WTC11 (cell line): ENCODE data around the gene NAA25. TPM values are rescaled to one million over a fixed set of nuclear protein-coding genes. Genes with fewer than 3 reads are reported as not detected.

Experiments used
- ATAC-seq: fragments of 200-7000 bp; cut with Tn5 transposase; 2 replicates; pipeline ENCODE4 v1.10.0; 2021; ENCODE audit warnings: mild to moderate bottlenecking, moderate library complexity
- CTCF ChIA-PET: fragments of 300-600 bp; sonication (Branson Sonifier 250); formaldehyde crosslinking; loops from one replicate; lab custom pipeline; 2021; ENCODE audit warnings: antibody characterized with exemption; lab: Charles Lee
- POLR2A ChIA-PET: fragments of 350-600 bp; sonication (Branson Sonifier 250); formaldehyde crosslinking; loops from one replicate; lab custom pipeline; 2021; ENCODE audit warnings: antibody characterized with exemption; lab: Charles Lee
- DNase-seq: peaks from one replicate; pipeline ENCODE4 v3.0.0; 2021; ENCODE audit warnings: low spot score
- H3K27ac Mint-ChIP-seq: 2 replicates; pipeline ENCODE4 v1.8.0; 2021; ENCODE audit warnings: mixed read lengths
- H3K27me3 Mint-ChIP-seq: 2 replicates; pipeline ENCODE4 v1.8.0; 2021; ENCODE audit warnings: low read depth, mild to moderate bottlenecking, moderate library complexity, mixed read lengths
- H3K36me3 Mint-ChIP-seq: 2 replicates; pipeline ENCODE4 v1.8.0; 2021; ENCODE audit warnings: mixed read lengths
- H3K4me1 Mint-ChIP-seq: 2 replicates; pipeline ENCODE4 v1.8.0; 2022; ENCODE audit warnings: mixed read lengths
- H3K4me3 Mint-ChIP-seq: 2 replicates; pipeline ENCODE4 v1.8.0; 2021; ENCODE audit warnings: mild to moderate bottlenecking, moderate library complexity, mixed read lengths
- H3K9me3 Mint-ChIP-seq: 2 replicates; pipeline ENCODE4 v1.8.0; 2021; ENCODE audit warnings: mixed read lengths
- CREB1 ChIP-seq: sonication (generic); formaldehyde crosslinking; IDR thresholded peaks from 2 replicates; pipeline ENCODE4 v1.8.0; 2023; ENCODE audit warnings: mild to moderate bottlenecking, missing genetic modification reagents
- MXD4 ChIP-seq: fragments of 250-450 bp; sonication (Bioruptor Pico); IDR thresholded peaks from 2 replicates; pipeline ENCODE4 v1.8.0; 2021; ENCODE audit warnings: mild to moderate bottlenecking, moderate library complexity, borderline replicate concordance
- NFATC4 ChIP-seq: fragments of 250-450 bp; sonication (Bioruptor Pico); IDR thresholded peaks from 2 replicates; pipeline ENCODE4 v1.9.0; 2021; ENCODE audit warnings: mild to moderate bottlenecking
- NR2C2 ChIP-seq: sonication (generic); formaldehyde crosslinking; IDR thresholded peaks from 2 replicates; pipeline ENCODE4 v1.8.0; 2022; ENCODE audit warnings: mild to moderate bottlenecking, missing genetic modification reagents
- PRDM15 ChIP-seq: sonication (generic); formaldehyde crosslinking; IDR thresholded peaks from 2 replicates; pipeline ENCODE4 v1.8.0; 2022; ENCODE audit warnings: missing genetic modification reagents
- SP1 ChIP-seq: sonication (generic); formaldehyde crosslinking; conservative IDR thresholded peaks from 2 replicates; pipeline ENCODE4 v1.8.1; 2022; ENCODE audit warnings: missing genetic modification reagents
- USF2 ChIP-seq: sonication (generic); formaldehyde crosslinking; IDR thresholded peaks from 2 replicates; pipeline ENCODE4 v1.8.1; 2023; ENCODE audit warnings: mild to moderate bottlenecking, missing genetic modification reagents, moderate library complexity
- ZNF121 ChIP-seq: sonication (generic); formaldehyde crosslinking; IDR thresholded peaks from 2 replicates; pipeline ENCODE4 v1.8.0; 2023; ENCODE audit warnings: missing genetic modification reagents
- ZNF532 ChIP-seq: fragments of 250-450 bp; sonication (Bioruptor Pico); IDR thresholded peaks from 2 replicates; pipeline ENCODE4 v1.9.0; 2021; ENCODE audit warnings: mild to moderate bottlenecking, borderline replicate concordance
- total RNA-seq: library from RNA; stranded (reverse); gene quantifications from 3 replicates; pipeline ENCODE4 v1.2.3, GENCODE V29; 2021
- TF ChIP-seq, protein P1 (sequence below): sonication (generic); formaldehyde crosslinking; IDR thresholded peaks from 2 replicates; pipeline ENCODE4 v1.8.0; 2023; ENCODE audit warnings: missing genetic modification reagents
- TF ChIP-seq, protein P2 (sequence below): sonication (generic); formaldehyde crosslinking; IDR thresholded peaks from 2 replicates; pipeline ENCODE4 v1.8.1; 2023; ENCODE audit warnings: mild to moderate bottlenecking, missing genetic modification reagents, borderline replicate concordance

The NAA25 gene
- total RNA-seq, 1 experiment from 2014 or later: 47.5 TPM

GRCh38 chr12:112022241-112023016, 86.2 kb downstream of the NAA25 start:
- Mint-ChIP-seq H3K9me3 (no peaks in the 10 kb centered on the region), H3K4me1 (peaks cover 11% of the 10 kb centered on the region), H3K4me3 (no peak overlapping the region), H3K27me3 (no peaks in the 10 kb centered on the region), H3K36me3 (peaks cover 27% of the 10 kb centered on the region), H3K27ac (peak overlapping the region; percentile 55; the same call in 1 of the 2 replicates)
- ChIA-PET CTCF (interaction anchor here (0.6 to 1.7 kb wide), 3 partner anchors 9 to 77 kb away, joined by 3 to 11 read pairs (median 5); partner anchors contain the start of genes ERP29 and TMEM116), POLR2A (interaction anchor here (3.3 kb wide), 1 partner anchor 9 kb away, joined by 21 read pairs; the partner anchor contains the start of genes ERP29 and TMEM116)
- no peak for ATAC-seq
- no peak for DNase-seq
- TF ChIP-seq SP1 (CRISPR knock-in tag) (no peak), USF2 (no peak), ZNF532 (CRISPR knock-in tag) (no peak), ZNF121 (CRISPR knock-in tag) (no peak), NFATC4 (CRISPR knock-in tag) (no peak), NR2C2 (CRISPR knock-in tag) (no peak), MXD4 (no peak), CREB1 (CRISPR knock-in tag) (no peak), PRDM15 (CRISPR knock-in tag) (no peak)
- TF ChIP-seq, protein P1, sequence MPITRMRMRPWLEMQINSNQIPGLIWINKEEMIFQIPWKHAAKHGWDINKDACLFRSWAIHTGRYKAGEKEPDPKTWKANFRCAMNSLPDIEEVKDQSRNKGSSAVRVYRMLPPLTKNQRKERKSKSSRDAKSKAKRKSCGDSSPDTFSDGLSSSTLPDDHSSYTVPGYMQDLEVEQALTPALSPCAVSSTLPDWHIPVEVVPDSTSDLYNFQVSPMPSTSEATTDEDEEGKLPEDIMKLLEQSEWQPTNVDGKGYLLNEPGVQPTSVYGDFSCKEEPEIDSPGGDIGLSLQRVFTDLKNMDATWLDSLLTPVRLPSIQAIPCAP (CRISPR knock-in tag): no peak
- TF ChIP-seq, protein P2, sequence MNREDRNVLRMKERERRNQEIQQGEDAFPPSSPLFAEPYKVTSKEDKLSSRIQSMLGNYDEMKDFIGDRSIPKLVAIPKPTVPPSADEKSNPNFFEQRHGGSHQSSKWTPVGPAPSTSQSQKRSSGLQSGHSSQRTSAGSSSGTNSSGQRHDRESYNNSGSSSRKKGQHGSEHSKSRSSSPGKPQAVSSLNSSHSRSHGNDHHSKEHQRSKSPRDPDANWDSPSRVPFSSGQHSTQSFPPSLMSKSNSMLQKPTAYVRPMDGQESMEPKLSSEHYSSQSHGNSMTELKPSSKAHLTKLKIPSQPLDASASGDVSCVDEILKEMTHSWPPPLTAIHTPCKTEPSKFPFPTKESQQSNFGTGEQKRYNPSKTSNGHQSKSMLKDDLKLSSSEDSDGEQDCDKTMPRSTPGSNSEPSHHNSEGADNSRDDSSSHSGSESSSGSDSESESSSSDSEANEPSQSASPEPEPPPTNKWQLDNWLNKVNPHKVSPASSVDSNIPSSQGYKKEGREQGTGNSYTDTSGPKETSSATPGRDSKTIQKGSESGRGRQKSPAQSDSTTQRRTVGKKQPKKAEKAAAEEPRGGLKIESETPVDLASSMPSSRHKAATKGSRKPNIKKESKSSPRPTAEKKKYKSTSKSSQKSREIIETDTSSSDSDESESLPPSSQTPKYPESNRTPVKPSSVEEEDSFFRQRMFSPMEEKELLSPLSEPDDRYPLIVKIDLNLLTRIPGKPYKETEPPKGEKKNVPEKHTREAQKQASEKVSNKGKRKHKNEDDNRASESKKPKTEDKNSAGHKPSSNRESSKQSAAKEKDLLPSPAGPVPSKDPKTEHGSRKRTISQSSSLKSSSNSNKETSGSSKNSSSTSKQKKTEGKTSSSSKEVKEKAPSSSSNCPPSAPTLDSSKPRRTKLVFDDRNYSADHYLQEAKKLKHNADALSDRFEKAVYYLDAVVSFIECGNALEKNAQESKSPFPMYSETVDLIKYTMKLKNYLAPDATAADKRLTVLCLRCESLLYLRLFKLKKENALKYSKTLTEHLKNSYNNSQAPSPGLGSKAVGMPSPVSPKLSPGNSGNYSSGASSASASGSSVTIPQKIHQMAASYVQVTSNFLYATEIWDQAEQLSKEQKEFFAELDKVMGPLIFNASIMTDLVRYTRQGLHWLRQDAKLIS (CRISPR knock-in tag): no peak
